C4-2B (cell line): Measurements from ENCODE around the gene GGTLC1.

ENCODE experiments used
- CTCF ChIP-seq: fragments of 450-650 bp; conservative IDR thresholded peaks from 2 replicates; pipeline ENCODE4 v1.5.1; 2017; ENCODE audit warnings: mild to moderate bottlenecking
- ZFX ChIP-seq: fragments of 450-650 bp; IDR thresholded peaks from 2 replicates; pipeline ENCODE4 v1.6.1; 2017

- TF ChIP-seq CTCF (no peak), ZFX (no peak)
Measured at GRCh38 chr20:24011282-24011681, 22.7 kb upstream of the GGTLC1 start.
